Kidney glomerular epithelial cell (primary cell): ENCODE measurements around the gene JPH2.

Experiments
- DNase-seq: peaks from one replicate; lab custom pipeline; 2025; lab: John Stamatoyannopoulos, UW

JPH2 gene

DNA sequence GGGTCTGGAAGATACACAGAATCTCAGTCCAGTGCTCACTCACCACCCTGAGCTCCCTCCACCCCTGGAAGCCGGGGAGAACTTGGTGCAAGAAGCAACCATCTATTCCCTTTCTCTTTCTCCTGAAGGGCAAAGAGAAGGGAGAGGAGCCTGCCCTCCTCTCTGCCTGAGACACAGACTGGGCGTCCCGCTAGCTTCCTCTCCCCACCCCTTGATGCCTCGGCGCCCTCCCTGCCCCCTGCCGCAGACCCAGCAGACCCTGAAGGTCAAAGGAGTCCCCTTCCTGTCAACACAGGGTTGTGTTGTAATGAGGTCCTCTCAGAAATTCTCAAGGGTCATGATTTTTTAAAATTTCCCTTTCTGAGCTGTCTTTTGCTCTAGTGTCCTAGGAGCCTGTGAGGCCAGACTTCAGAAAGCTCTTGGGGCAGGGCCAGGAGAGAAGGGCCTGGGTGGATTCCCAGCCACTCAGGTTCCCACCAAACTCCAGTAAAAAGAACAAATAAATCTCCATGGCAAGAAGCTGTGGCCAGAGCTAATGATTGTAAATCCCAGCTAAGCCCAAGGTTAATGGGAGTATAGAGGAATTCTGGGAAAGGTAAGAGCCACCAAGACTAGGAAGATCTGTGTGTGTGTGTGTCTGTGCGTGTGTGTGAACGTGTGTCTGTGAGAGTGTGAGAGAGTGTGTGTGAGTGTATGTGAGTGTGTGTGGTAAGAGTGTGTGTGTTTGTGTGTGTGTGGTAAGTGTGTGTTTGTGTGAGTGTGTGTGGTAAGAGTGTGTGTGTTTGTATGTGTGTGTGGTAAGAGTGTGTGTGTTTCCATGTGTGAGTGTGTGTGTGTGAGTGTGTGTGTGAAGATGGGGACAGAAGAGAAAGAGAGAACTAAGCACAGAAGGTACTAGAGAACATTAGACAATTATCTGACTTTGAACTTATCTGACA lies 1.1 kb upstream of the JPH2 start:
- DNase-seq = peak; percentile 50

DNA sequence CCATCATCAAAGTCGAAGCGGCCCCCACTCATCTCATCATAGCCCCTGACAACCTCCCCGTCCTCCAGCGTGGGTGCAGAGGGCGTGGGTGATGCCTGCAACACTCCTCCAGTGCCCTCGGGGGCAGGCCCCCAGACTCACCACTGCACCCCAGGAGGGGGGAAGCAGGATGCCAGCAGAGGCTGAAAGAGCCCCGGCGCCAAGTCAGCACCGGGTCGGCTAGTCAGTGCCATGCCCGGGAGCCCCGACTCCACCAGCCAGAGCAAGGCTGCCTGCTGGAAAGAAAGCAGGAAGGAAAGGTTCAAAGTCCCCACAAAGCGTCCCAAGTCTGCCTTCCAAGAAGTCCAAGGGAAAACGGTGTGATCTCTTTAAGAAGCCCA lies 324 bp downstream of the JPH2 start:
- no peak for DNase-seq

DNA sequence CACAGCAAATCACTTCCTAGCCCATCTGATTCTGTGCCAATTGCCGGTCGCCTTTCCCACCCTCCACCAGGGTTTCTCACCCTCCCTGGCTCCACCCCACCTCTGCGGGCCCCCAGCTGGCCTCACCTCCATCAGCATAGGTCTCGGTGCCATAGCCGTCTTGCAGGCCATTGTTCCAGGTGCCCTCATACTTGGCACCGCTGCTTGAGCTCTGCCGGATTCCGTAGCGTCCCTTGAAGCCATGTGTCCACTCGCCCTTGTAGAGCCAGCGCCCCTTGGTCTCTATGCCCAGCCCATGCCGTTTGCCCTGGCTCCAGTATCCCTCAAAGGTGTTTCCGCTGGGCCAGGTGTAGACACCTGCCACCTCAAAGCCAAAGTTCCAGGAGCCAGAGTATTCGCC lies 787 bp downstream of the JPH2 start:
- DNase-seq = no peak

DNA sequence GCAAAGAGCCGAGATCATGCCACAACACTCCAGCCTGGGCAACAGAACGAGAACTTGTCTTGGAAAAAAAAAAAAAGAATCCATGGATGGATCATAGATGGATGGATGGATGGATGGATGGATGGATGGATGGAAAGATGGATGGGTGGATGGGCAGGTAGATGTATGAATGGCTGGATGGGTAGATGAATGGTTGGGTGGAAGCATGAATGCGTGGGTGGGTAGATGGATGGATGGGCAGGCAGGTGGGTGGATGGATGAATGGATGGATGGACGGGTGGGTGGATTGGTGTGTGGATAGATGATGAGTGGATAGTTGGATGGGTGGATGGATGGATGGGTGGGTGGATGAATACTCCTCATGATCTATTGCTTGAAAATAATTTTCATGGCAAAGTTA lies 1.4 kb downstream of the JPH2 start:
- no peak for DNase-seq

DNA sequence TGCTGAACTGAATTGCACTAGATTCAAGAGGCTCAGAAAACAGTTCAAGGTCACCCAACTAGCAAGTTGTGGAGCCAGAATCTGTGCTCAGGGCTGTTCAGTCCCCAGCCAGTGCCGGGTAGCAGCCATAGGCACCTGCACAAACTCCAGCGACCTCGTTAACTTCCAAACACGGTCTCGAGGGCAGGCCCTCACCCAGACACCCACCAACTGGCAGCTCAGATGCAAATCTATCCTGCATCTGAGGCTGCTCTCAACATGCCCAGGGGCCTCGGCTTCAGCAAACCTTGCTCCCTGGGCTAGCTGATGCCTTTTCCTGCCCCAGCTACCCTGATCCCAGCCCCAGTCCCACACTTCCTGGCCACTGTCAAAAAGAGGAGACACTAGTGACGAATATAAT lies 3.7 kb downstream of the JPH2 start:
- no peak for DNase-seq

DNA sequence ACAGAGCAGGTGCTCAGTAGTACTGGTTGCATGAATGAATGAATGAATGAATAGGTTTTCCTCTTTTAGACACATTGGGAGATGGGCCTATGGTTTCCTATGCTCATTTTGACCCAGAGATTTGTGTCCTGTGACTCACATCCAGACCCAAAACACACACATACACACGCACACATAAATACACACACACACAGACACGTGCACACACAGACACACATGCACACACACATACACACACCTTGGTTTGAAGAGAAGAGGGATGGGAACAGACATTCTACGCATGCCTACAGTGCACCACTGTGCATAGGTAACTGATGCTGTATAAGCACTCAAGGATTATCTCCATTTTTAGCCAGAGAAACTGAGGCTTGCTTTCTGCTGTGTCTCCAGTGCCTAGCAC lies 4.1 kb downstream of the JPH2 start:
- no peak for DNase-seq

DNA sequence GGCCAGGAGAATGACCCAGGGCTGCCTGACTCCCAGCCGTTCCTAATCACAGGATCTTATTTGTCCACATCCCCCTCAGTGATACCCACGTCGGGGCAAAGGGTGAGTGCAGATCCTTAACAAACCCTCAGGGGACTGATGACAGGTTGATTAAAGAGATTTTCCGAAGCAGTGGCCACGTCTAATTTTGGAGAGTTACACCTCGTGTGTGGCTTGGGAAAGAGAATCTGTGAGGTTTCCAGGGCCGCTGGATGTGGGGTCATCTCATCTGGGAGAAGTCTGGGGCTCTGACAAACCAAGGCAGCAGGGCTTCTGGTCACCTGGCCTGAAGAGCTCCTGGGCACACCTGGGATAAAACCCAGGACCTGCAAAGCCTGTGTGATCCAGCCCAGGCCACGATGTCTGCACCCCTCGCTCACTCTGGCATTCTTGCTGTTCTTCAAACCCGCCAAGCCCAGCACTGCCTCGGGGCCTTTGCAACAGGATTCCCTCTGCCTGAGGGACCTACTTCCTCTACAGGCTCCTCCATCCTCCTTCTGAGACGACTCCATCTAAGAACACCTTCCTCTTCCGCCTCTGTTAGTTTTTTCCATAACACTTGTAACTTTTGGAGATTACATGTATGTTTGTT lies 4.7 kb downstream of the JPH2 start:
- no peak for DNase-seq

DNA sequence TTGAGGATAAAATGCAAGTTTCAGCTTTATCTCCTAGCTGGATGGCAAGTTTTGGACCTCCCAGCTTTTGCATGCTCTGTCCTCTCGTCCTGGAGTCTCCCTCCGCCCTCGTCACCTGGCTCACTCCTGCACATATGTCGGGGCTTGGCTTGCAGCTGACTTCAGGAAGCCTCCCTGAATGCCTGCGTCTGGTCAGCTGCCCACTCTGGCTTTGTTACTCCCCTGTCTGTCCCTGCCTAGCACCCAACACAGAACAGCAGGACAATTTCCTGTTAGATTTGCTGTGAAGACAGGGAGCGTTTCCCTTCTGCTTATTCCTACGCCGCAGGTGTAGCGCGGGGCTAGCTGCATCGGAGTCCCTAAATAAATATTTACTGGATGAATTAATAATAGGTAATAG lies 5.4 kb downstream of the JPH2 start:
- DNase-seq = no peak

DNA sequence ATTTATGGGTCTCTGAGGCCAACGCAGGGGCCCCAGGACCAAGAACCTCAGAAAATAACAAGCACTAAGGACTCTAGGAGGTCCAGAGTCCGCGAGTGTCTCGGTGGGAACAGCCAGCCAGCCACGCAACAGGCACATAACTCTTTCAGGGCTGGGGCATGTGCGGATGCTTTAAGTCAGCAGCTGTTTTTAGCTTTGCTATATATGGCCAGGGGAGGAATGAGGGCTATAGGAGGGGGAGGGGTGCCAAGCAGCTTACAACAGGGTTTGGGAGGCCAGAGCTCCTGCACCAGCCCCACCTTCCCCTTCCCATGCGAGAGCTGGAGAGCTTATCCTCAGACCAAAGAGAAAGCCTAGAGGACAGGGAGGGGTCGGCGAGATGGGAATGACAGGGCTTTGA lies 6.2 kb downstream of the JPH2 start:
- no peak for DNase-seq

DNA sequence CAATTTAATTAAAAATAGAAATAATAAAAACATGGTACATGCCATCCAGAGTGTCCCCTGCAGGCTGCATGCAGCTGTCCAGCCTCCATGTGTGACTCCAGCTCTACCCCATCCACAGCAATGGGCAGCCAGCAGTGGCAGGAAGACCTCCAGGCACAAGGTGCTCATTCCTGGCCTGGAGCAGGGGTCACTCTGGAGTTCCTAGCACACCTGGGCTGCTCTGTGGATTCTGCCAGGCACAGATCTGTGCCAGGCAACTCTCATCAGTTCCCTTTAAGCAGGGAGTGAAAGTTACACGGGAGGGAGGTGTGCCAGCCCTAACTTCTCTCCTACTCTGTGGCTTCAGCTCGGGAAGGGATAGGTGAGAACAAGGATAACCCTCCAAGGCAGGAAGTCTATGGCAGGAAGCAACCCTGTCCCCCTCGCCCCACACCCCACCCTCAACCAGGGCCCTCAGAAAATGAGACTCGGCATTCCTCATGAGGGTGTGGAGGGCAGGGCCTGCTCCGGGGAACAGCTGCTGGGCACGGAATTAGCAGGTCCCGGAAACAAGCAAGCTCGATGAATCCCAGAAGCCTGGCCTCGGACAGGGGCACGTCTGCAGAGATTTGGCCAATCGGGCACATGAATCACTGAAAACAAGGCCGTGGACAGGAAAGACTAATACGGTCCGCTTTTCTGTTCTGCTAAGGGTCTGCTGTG lies 10.0 kb downstream of the JPH2 start:
- no peak for DNase-seq

DNA sequence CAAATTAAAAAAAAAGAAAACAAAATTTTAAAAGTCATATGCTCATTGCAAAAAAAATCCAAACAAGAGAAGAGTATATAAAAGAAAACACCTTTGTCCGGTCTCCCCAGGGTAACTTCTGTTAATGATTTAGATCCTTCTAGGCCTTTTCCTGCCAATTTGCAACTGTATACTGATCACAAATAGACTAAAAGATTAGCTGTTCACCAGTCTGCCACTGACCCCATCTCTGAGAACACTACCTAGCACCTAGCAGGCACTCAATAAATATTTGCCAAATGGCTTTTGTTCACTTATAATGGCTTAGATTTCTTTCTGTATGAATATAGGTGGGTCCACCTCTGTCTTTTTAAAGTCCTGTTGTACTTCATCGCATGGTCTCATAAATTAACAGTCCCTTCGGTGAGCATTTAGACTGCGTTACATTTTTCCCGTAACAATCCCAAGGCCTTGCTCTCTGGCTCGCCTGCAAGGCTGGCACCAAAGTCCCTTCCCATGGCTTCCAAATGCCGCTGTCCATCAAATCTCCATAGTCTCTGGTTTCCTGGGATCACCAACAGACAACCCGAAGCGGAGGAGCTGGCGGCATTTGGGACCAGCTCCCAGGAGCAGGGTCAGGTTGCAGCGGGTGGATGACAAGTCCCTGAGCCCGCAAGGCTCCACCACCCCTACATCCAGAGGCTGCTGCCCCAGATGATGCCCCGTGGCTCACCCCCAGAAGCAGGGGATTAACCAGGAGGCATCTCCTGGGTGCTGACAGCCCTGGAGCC lies 11.8 kb downstream of the JPH2 start:
- no peak for DNase-seq

DNA sequence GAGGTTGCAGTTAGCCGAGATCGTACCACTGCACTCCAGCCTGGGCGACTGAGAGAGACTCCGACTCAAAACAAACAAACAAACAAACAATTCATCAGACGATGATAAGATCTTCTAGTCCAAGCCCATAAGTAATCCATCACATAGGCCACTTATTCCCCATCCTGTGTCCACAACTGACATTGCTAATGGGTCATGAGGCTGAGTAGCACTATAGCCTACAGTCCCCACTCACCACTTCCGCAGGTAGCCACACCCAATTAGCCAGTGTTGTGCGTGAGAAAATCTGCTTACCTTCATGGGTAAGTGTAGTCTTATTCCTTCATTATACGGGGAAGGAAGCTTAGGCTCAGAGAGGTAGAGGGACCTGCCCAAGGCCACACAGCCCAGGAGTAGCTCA lies 13.1 kb downstream of the JPH2 start:
- no peak for DNase-seq

DNA sequence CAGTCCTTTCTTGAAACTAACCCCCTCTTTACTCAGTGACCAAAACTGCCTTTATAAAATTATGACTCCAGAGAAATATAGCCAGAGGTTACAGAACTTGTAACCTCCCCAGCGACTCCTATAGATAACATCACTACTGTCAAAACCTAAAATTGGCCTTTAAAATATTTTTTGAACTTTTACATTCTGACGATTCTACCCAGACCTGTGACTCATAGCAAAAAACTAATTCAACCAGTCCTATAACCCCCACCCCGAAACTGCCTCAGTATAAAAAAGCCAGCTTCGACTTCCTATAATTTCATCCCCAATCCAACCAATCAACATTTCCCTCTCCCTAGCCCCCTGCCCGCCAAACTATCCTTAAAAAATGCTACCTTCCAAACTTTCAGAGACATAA lies 13.9 kb downstream of the JPH2 start:
- DNase-seq = no peak

DNA sequence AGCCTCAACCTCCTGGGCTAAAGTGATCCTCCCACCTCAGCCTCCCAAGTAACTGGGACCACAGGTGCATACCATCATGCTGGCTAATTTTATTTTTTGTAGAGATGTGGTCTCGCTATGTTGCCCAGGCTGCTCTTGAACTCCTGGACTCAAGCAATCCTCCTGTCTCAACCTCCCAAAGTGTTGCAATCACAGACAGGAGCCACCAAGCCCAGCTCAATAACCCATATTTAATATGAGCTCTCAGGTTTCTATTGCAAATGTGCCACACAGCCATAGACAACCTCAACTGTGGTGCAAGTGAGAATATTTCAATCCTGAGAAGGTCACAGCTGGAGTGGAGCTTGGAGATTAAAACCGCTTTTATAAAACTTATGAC lies 14.4 kb downstream of the JPH2 start:
- DNase-seq = no peak

DNA sequence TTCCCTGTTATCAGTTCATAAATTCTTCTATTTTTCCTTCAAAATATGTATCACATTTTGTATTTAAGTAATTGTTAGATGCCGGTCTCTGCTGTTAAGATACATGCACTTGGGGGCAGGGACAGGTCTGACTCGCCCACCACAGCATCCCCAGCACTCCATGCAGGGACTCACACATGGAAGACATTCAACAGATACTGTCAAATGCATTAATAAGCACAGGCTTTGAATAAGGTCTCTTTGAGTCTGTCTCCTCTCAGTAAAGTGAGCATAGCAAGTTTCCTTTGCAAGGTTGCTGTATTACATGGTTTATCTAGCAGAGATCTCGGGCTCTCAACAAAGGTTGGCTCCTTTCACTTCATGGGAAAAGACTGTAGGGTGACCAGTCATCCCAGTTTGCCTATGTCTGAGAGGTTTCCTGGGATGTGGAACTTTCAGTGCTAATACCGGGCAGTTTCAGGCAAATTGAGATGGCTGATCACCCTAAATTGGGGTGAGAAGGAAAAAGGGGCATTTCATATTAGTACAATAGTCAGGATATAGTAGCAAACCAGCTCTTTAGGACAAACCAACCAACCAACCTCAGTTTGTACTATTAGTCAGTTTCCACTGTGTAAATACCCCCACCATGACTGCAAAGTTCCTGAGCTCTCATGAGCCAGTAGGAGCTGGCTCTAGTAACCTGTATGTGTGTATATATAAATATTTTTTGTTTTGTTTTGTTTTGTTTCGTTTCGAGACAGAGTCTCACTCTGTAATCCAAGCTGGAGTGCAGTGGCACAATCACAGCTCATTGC lies 15.0 kb downstream of the JPH2 start:
- DNase-seq = no peak

DNA sequence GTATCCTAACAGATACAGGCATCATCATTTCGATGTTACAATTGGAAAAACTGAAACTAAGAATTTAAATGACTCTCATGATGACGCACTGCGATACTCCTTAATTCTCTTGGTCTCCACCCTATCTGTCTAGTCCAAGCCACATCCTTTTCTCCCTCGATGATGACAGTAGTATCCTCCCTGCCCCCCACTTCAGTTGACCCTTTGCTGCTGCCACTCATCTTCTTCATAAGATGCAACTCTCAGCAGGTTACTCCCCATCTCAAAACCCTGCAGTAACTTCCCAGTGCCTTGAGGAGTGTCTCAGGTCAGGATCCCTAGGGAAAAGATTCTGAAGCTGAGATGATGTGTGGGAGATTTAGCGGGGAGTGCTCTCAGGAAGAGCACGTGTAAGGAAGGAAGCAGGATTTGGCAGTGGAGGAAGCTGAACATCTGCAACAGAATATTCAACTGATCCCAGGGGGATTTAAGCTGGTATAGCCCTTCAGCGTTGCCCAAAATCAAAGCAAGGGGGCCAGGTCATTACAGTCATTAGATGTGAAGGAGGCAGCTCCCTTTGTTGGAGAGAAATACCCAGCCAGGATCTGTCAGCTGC lies 16.1 kb downstream of the JPH2 start:
- no peak for DNase-seq

DNA sequence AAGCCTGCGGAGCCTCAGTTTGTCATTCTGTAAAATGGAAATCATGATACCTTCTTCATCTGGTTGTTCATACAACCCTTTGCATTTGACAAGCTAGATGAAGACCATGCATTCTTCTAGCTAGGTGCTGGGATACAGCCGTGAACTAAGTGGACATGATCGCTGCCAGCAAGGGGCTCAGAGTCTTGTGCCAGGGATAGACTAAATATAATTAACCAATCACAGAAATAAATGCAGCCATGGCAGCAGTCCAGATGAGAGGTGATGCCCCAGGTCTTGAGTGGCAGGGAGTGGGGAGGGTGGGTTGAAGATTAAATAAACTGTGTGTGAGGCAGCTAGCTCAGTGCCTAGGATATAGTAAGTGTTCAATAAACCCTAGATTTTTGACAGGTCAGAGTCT lies 19.3 kb downstream of the JPH2 start:
- no peak for DNase-seq

DNA sequence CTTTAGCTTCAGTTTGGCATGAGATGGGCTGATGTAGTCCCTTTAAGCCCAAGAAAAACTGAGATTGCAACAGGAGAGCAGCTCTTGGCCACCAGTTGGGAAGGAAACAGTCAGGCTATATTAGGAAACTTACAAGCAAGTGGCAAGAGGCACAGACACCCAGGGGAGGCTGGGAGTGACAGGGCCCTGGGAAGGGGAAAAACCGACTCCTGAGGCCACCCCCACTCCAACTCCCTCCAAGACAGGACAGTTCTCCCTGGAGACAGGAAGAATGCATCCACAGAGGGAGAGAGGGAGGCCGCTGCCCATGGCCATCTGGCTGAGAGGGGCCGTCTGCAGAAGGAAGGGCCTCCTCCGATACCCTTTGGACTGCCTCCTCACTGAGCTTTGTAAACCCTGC lies 20.5 kb downstream of the JPH2 start:
- peak; percentile 67 for DNase-seq

DNA sequence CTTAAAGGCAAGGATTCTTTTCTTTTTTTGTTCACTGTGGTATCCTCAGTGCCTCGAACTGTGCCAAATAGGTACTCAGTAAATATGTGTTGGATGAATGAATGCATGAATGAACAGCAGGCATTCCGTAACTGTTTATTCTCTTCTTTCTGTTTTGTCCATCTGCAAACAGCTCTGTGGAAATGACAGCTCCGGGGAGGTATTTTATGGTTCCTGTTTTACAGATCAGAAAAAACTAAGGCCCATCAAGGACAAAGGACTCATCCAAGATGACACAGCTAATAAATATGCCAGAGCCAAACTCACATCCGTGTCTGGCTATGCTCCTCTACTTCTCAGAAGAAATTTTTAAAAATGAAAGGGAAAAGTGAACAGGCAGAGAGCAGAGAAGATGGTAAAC lies 21.0 kb downstream of the JPH2 start:
- peak; percentile 90 for DNase-seq

DNA sequence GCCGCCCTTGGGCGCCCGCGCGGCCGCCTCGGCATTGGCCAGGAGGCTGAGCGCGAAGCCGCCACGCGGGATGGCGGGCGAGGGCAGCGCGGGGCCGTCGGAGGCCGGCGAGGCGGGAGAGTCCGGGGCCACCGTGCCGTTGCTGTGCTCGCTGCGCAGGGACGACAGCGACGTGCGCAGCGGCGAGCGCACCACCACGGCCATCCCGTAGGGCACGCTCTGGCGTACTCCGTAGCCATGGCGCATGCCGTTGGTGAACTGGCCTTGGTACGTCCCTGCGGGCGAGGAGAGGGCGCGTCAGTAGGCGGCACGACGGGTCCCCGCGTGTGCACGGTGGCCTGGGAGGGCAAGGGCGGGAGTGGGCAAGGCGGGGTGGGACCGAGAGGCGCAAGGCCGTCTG lies 26.9 kb downstream of the JPH2 start:
- no peak for DNase-seq

DNA sequence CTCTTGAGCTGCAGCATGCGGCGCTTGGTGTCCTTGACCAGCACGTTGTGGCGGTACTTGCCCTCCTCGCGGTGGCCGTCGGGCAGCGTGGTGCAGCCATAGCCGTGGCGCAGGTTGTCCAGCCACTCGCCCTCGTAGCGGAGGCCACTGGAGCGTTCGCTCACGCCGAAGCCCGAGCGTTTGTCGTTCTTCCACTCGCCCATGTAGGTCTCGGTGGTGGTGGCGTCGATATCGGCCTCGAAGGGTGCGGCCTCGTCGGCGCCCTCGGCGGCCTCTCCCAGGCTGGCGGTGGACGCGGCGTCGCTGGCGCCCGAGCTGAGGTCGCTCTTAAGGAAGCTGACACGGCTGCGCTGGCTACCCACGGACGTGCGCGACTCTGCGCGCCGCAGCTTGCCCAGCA lies 27.3 kb downstream of the JPH2 start:
- no peak for DNase-seq
